HG03135 (cell line): Measurements from ENCODE around the gene TCF12.
A peak's percentile ranks its signal among the peaks of the same experiment; 100 is the strongest.
"Not testable (repeated sequence)": the region's sequence is repeated elsewhere in the genome, so short reads cannot be mapped to it uniquely, and the experiment has no call there.

Experiments
- ATAC-seq: cut with Tn5 transposase; IDR thresholded peaks from one replicate; pipeline ENCODE4 v1.9.1; 2021; ENCODE audit warnings: mild to moderate bottlenecking, moderate library complexity; ENCODE audit not compliant: unreplicated experiment

Gene TCF12

DNA sequence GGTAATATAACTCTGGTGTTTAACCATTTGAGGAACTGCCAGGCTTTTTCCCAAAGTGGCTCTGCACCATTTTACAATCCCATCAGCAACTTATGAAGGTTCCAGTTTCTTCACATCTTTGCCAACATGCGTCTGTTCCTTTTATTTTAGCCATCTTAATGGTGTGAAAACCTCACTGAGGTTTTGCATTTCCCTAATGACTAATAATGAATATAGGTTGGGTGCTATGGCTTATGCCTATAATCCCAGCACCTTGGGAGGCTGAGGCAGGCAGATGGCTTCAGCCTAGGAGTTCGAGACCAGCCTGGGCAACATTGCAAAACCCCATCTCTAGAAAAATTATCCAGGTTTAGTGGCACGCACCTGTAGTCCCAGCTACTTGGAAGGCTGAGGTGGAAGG lies 210.6 kb downstream of the TCF12 start:
- no peak for ATAC-seq

DNA sequence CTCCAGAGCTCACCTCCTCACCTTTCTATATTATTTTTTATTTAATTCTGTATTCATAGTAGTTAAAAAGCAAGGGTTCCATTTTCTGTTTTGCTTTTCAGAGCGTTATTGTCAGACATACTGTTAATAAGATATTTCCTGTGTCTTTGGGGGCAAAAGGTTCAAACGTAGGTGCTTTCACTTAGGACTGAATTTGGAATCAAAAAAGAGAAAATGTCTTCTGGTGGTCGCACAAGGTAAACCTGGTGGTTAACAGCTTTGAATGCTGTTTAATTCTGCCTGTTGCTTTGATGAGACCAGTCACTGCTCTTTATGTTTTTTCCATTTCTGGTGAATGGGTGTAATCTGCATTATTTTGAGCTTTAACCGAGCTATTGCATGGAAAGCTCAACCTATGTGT lies 212.5 kb downstream of the TCF12 start:
- ATAC-seq = no peak

- peak; percentile 53 for ATAC-seq
Observed at GRCh38 chr15:57133127-57133968, 214.9 kb downstream of the TCF12 start.

DNA sequence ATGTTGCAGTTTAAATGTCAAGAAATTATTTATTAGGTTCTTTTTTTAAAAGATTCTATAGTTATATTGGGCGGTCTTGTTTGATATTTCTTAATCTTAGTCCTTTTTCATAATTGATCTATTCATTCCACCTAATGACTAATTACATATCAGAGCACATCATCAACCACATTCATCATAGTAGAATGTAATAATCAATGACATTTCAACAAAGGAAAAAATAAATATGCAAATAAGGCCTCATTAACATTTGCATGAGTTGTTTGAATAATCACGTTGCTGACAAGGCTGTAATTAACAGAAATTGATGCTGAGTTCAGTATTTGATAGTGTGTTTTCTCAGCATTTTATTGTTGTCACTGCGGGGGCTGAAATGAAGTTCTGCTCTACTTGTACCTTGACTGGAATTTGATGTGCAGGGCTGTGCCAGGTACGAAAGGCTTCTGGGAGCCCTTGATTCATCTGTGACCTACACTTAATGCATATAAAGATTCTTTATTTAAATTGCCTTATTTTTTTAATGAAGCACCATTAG lies 215.7 kb downstream of the TCF12 start:
- ATAC-seq = no peak

- ATAC-seq = no peak
Observed at GRCh38 chr15:57134851-57135250, 216.4 kb downstream of the TCF12 start.

DNA sequence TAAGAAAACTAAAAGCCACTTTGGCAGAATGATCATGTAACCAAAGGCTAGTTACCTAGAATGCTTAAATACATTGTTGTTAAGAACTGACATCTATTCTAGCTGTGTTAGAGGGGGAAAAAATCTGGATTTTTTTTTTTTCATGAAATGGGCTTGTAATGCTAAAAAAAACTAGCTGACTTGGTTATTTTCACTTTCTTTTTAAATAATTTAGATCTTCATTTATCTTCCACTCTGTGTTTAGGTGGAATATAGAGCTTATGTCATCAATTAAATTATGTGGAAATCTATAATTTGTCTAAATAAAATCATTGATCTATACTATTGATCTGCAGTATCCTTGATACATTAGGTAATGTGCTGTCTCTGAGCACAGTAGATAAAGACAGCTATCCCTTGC lies 217.4 kb downstream of the TCF12 start:
- ATAC-seq = no peak

DNA sequence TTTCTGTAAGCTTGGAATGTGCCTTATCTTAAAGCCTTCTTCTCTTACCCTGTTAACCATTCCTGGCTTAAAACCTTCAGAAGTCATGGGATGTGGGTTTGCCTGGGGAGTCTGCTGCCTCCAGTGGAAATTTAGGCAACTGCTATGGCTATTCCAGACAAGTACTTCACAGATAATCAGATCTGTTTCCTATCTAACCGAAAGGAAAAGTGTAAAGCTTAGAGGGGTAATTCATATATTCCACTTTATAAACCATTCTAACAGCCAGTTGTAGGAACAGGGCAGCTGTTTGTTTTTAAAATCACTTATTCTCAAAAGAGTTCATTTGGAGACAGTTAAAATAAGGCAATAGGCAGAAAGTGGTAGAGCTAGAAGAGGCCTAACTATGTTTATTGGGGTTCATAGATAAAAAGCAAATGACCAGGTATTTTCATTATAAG lies 219.9 kb downstream of the TCF12 start:
- no peak for ATAC-seq

GRCh38 chr15:57143511-57144078 lies 225.2 kb downstream of the TCF12 start:
- ATAC-seq = no peak

DNA sequence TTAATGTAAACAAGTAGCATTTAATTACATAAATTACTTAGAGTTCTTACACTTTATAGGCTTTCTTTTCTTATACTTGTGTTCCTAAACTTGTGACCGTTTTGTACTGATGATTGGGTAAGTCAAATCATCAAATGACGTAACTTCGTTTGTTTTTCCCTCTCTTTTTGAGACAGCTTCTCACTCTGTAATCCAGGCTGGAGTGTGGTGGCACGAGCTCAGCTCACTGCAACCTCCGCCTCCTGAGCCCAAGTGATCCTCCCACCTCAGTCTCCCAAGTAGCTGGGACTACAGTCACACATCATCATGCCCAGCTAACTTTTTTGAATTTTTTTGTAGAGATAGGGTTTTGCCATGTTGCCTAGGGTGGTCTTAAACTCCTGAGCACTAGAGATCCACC lies 226.0 kb downstream of the TCF12 start:
- ATAC-seq = no peak

DNA sequence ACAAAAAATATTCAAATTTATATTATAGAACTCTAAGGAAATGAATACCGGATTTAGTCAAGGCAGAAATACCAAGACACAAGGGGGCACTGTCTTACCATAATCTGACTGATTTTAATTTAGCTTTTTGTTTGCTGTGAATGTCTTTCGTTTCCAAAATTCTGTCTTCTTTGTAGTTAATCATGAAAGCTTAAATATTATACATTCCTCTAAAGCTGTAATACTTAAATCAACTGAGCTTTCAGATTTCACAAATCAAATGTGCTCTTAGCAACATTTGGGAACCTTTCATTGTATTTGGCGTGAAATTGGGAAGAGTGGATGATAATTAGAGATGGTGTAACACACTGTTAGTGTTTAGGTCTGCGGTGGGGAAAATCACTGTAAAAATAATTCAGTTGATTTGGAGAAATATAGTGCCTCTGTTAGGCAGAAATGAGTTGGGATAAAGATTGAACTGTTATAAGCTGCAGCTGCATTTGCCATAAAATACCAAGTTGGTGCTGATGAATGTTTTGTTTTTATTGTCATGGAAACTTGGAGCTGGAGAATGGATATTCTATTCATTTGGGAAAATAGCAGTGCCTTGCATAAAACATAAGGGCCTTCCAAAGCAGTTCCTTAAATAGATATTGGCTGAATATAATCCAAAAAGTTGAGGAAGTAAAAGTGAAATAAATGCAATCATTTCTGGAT lies 228.2 kb downstream of the TCF12 start:
- no peak for ATAC-seq

DNA sequence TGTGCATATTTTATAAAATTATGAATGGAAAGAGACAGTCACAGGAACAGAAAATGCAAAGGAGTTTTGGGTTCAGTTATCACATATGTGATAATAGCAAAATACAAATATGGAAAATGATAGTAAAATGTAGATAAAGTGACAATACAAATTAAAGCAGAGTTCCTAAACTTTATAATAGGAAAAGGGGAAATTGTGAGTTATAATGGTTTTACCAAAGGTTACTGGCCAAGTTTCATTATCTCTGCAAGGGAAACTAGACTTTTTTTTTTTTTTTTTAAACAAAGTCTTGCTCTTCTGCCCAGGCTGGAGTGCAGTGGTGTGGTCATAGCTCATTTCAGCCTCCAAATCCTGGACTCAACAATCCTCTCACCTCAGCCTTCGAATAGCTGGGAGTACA lies 229.2 kb downstream of the TCF12 start:
- ATAC-seq = no peak

GRCh38 chr15:57148262-57148661 lies 229.8 kb downstream of the TCF12 start:
- no peak for ATAC-seq

DNA sequence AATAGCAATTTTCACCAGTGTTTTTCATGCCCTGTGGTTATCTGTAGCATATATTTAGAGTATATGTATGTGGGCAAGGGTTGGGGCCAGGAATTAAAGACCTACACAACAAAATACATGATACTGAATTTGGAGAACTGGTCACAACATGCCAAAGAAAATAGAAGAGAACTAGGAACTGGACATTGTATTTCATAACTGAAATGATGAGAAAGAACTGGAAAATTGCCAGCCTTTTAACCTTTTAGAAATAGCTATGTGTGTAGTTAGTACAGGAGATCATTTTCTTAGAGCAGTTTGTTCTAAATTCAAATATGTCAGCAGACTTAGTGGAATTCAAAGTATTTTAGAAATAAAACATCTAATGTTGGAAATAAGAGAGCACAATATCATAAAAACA lies 230.8 kb downstream of the TCF12 start:
- ATAC-seq = no peak

DNA sequence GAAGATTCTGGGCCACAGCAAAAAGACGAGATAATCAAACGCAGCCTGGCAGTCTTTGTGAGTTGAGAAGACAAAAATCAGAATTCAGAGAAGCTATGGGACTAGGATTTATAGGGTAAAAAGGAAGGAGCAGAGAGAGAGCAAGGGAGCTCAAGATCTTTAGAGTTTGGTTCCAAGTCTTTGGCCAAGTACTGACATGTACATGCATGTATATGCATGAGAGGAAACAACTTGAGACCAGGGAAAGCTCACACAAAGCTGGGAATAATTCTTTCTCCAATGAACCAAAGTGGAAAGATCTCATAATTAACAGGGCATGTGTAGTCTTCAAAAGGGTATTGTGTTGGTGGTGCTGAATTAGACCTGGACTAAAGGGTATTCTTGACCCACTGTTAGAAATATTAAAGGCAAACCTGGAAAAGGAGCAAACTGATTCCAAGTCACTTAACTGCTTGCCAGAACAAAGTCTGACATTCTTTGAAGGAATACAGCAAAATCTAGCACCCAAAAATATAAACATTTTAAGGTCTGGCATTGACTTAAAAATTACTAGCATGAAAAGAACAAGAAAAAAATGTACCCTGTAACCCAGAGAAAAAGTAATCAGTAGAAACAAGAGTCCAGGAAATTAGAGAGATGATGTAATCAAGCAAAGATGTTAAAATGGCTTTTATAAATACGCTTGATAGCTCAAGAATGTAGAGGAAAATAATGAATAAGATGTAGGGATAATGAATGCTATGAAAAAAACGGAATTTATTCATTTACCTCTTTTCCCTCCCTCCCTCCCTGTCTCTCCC lies 231.8 kb downstream of the TCF12 start:
- ATAC-seq = no peak

DNA sequence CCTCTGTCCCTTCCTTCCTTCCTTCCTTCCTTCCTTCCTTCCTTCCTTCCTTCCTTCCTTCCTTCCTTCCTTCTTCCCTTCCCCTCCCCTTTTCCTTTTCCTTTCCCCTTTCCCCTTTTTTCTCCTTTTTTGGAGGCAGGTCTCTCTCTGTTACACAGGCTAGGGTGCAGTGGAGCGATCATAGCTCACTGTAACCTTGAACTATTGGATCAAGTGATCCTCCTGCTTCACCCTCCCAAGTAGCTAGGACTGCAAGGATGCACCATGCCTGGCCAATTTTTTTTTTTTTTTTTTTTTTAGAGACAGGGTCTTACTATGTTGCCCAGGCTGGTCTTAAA lies 232.4 kb downstream of the TCF12 start:
- not testable (repeated sequence) for ATAC-seq

- no peak for ATAC-seq
Observed at GRCh38 chr15:57152133-57152532, 233.7 kb downstream of the TCF12 start.

DNA sequence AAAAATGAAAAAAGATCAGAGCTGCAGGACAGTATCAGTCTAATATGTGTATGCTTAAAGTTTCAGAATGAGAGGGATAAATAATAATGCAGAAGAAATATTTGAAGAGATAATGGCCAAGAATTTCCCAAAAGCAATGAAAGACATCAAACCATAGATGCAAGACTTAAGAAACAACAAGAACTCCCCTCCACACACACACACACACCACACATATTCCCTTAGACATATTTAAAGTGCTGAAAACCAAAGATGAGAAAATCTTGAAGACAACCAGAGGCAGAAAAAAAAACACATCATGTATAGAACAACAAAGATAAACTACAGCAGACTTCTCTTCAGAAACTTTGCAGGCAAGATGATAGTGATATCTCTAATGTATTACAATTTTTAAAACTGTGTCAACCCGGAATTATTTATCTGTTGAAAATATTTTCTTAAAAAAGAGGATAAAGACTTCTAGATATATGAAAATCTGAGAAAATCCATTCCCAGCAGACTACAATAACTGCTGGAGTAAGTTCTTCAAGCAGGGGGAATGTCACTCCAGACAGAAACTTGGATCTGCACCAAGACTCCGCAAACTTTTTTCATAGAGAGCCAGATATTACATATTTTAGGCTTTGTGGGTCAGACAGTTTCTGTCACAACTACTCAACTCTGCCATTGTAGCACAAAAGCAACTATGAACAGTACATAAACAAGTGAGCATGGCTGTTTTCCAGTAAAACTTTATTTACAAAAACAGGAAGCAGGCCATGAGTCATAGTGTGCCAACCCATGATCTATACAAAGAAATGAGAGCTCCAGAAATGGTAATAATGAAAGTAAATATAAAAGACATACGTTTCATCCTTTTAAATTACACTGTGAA lies 234.5 kb downstream of the TCF12 start:
- ATAC-seq = no peak

DNA sequence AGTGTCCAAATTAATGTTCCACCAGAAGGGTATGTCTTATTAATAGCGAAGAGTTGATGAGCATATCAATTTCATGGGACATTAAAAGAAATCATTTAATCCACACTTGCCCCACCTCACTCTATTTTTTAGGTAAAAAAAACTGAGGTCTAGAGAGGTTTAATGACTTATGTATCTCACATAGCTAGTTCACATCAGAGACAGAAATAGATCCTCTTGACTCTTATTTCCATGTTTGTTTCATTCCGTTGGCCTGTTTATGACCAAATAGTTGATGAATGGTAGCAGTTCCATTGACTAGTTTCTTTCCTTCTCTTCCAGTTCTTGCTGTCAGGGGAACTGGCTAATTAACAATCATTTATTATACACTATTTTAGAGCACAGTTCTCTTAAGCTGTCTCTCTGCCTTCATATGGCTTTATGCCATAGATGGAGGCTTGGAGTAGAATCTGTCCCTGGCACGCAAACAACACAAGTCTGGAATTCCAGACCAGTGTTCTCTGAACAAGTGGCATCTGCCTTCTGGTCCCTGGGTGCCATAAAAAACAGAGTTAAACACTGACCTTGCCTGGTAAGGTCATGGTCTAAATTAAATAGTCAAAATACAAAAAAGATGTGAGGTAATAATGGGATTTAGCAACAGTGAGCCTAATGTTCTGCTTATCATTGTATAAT lies 237.9 kb downstream of the TCF12 start:
- no peak for ATAC-seq

DNA sequence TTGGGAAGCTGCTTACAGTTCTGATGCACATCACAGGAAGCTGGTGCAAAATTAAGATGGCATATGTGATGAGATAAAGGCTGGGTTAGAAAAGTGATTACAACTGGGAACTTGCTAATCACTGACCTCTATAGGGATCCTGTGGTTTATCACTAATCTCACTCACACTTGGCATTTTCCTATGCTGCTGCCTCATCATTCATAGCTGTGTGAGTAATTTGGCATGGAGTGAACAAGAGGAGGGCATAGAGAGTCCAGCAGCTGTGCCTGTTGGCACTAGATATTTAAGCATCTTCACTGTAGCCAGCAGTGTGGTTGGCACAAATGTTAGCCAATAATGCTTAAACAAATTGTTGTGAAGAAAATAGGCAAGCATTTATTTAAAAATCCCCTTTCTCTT lies 240.1 kb downstream of the TCF12 start:
- ATAC-seq = no peak
